KG1 (cell line): Measurements from ENCODE around the gene KRT39.
"Not testable (repeated sequence)": the region's sequence is repeated elsewhere in the genome, so short reads cannot be mapped to it uniquely, and the experiment has no call there.

ENCODE experiments used
- DNase-seq: peaks from one replicate; lab custom pipeline; 2025; lab: John Stamatoyannopoulos, UW

The KRT39 gene

GRCh38 chr17:40940266-40940665 is 26.5 kb downstream of the KRT39 start:
- DNase-seq: no peak

DNA sequence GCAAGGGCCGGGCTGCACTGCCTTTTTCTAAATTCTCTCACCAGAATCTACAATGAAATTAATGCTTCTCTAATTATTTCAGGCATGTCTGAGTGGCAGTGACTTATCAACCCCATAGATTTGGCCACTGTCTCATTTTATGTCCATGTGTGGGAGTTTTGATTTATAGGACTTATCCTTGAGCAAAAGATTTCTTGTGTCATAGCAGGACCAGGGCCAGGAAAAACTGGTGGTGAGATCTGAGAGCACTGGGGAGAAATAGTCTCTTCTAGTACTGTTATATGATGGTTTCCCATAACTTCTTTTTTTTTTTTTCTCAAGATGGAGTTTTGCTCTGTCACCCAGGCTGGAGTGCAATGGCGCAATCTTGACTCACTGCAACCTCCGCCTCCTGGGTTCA is 27.8 kb downstream of the KRT39 start:
- no peak for DNase-seq

DNA sequence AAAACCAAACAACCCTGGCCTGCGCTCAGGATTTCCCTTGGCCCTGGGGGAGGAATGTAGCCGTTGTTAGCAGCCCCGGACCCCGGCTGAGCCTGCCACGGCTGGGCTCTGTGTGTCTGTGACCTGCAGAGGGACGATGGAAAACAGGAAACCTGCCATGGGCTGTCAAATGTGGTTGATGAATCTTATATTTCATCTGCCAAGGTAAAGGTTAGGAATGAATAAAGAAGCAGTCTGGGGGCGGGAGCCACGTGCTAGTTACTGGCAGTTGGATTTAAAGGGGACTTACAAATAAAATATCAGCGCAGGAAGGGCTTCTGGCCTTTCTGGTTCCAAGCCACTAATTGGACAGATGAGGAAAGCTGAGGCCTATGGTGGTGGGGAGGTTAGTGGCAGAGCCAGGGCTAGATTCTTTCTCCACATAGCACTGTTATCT is 29.3 kb downstream of the KRT39 start, which contains the start of gene KRT23:
Gene KRT23, minus strand, starts transcription at position 263 of the 436 bp plus-strand sequence. CDS start 1,043 bp downstream, outside the sequence.
- DNase-seq: no peak

DNA sequence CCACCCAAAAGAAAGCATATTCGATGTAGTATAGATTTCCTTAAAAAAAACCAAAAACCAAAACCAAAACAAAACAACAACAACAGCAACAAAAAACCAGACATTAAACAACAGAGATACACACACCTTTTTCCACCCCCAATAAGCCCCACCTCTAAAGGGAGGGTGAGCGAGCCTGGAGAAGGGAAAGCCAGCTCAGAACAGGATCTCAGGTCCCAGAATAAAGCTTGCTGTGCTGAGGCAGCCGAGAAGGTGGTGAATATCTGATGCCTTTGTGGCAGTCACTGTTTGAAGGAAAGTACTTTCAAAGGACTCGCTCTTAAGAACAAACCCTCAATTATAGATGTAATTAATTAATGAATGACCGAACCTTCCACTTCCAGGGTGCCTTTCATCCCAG is 29.8 kb downstream of the KRT39 start:
- no peak for DNase-seq

- DNase-seq: no peak
These were observed 30.2 kb downstream of the KRT39 start for GRCh38 chr17:40936437-40936971.

- no peak for DNase-seq
These were observed 31.1 kb downstream of the KRT39 start for GRCh38 chr17:40935624-40936023.

- DNase-seq: no peak
These were observed 34.1 kb downstream of the KRT39 start for GRCh38 chr17:40932608-40933007.

DNA sequence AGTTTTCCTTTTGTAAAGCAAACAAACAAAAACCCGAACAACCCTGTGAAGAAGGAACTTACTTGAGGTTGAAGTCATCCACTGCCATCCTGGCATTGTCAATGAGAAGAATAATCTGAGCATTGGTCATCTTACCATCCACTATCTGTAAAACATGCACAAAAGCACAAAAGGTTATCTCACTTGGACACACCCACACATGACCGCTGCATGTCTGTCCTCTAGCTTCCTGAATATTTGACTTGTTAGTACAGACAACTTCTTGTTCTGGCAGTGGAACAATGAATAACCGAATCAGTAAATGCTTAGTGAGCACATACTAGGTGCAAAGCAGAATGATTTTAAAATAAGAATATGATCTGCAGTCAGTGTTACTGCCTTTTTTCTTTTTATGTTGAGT is 35.4 kb downstream of the KRT39 start:
- DNase-seq: no peak

DNA sequence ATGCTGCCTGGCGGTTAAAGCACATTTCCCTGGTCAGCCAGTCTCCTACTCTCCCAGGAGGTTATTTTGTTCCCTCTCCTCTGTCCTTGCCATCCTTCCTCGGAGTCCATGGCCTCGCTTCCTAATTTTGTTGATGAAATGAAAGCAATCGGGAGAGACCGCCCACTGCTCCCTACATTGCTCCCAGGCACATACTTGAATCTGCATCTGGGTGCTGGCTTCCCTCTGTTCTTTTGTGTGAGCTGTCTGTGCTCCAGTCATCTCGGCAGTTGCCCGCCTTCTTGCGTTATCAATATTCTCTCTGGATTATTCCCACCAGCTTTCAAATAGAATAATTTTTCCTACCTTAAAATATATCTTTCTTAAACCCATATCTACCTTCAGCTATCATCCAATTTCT is 40.4 kb downstream of the KRT39 start:
- DNase-seq: no peak

GRCh38 chr17:40922239-40922638 is 44.5 kb downstream of the KRT39 start:
- no peak for DNase-seq

DNA sequence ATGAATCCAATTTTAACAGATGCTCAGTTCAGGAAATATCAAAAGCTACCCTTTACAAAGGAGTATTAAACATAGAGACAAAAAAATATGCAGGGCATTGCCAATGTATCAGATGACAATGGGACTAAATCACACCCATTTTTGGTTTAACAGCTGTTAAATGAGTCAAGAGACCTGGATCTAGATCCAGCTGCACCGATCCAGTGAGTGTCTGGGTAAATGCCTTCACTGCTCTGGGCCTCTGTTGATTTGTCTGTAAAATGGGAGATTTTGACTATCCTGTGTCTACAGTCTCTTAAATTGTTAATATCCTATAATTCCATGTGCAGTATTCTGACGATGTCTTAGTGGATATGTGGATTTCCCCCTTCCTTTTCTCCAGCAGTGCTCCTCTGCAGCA is 45.7 kb downstream of the KRT39 start:
- no peak for DNase-seq

DNA sequence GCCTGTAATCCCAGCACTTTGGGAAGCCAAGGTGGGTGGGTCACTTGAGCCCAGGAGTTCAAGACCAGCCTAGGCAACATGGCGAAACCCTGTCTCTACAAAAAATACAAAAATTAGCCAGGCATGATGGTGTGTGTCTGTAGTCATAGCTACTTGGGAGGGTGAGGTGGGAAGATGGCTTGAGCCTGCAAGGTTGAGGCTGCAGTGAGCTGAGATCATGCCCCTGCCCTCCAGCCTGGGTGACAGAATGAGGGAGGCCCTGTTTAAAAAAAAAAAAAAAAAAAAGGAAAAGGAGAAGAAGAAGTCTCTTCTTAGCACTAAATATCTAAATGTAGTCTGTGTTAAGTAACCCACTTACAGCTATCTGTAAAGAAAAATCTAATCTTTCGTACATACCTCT is 49.6 kb downstream of the KRT39 start:
- not testable (repeated sequence) for DNase-seq

DNA sequence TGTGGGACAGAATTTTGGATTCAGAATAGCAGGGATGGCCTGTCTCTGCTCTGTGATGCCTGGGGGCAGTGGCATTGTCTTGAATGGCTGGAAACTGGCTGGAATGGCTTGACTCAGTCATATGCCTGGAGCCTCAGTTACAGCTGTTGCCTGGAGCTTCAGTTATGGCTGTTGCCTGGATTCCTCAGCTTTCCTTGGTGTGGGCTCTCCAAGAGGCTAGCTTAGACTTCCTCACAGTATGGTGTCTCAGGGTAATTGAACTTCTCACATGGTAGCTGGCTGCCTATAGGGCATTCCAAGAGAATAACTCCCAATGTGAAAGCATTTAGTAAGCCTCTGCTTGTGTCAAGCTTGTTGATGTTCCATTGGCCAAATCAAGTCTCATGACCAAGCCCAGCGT is 50.4 kb downstream of the KRT39 start:
- DNase-seq: no peak

- no peak for DNase-seq
These were observed 51.0 kb downstream of the KRT39 start for GRCh38 chr17:40915721-40916256.

GRCh38 chr17:40915199-40915661 is 51.5 kb downstream of the KRT39 start:
- no peak for DNase-seq

GRCh38 chr17:40914075-40914855 is 52.5 kb downstream of the KRT39 start:
- DNase-seq: no peak

DNA sequence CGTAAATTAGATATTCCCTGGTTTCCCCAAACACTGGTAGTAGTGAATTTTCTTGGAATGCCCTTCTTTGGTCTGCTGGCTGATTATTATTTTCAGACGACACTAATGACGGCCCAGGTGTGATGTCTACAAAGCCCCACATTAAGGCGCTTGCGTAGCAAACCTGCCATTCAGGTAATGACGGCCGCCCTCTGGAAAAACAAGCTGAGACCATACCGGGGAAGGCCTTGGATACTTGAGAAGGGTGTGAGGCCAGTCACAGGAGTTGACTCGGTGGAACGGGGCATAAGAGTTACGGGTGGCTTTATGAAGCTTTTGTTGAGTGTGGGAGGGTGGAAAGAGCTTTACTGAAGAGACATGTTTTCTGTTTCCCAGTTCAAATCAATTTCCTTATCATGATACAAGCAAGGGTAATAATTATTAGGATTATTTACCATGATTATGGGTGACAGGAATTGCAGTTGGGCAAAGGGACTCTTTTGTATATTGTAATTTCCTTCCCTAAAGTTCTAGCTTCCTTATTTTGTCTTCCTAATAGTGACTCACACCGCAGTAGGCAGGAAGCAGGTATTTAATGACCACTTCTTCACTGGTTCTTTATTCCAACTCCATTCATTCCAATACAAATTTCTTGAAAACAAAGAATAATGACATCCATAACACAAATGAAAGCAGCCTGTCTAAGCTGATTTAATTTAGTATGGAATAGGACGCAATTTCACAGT is 54.1 kb downstream of the KRT39 start:
- no peak for DNase-seq

DNA sequence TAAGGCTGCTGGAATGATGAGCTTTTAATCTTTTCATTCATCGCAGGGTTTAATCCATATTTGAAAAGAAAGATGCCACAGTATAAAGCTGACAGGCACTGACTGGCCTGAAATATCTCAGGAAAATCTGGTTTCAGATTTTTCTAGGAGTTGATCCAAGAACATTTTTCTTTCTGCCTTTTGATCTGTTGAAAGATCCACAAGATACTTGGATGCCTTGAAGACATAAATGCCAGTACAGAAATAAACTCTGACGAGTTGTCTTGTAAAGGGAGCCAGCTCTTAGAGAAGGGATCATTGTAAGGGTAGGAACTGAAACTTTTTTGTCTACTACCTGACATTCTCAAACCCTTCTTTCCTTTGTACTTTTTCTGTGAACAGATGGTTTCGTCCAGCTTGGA is 56.3 kb downstream of the KRT39 start:
- no peak for DNase-seq

DNA sequence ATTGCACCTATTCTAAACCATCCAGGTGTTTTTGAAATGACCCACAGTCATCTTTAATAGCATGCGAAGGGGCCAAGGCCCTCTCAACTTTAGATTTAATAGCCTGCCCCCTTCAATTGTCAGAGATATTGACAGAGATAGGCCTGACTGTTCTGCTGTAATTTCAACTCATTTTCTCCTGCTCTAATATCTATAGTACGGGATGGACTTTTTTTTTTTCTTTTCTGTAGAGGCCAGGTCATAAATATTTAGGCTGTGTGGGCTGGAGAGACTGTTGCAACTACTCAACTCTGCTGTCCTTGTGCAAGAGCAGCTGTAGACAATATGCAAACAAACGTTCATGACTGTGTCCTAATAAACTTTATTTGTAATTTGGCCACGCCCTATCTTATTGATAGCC is 57.0 kb downstream of the KRT39 start:
- no peak for DNase-seq

- peak; percentile 37 for DNase-seq
These were observed 57.4 kb downstream of the KRT39 start for GRCh38 chr17:40909351-40909750.
